Colonic mucosa (tissue), 4 donors: ENCODE data around the gene EIF2S3B. TPM values are rescaled to one million over a fixed set of nuclear protein-coding genes. Genes with fewer than 3 reads are reported as not detected.

Experiments used
- DNase-seq: peaks from one replicate; pipeline ENCODE4 v3.0.0-alpha.2; 2020
- H3K27ac ChIP-seq: fragments of 200-600 bp; one replicate; pipeline ENCODE4 v1.8.0; 2021
- H3K27me3 ChIP-seq: fragments of 200-600 bp; one replicate; pipeline ENCODE4 v1.8.0; 2021
- H3K36me3 ChIP-seq: fragments of 200-600 bp; one replicate; pipeline ENCODE4 v1.8.0; 2021
- H3K4me1 ChIP-seq: fragments of 200-600 bp; one replicate; pipeline ENCODE4 v1.8.0; 2021; ENCODE audit warnings: mild to moderate bottlenecking
- H3K4me3 ChIP-seq: fragments of 200-600 bp; one replicate; pipeline ENCODE4 v1.8.0; 2021
- H3K9ac ChIP-seq, 2 donors: one replicate each; pipeline ENCODE4 v1.7.0; 2013; ENCODE audit warnings: control low read depth in 2 of 2, low read depth in 2 of 2, low read length in 2 of 2
- H3K9me3 ChIP-seq: fragments of 200-600 bp; one replicate; pipeline ENCODE4 v1.8.0; 2021
- intact Hi-C: fragments of 100-400 bp; cut with DNase I; formaldehyde crosslinking; loops from one replicate; pipeline ENCODE4 v1.14.1; 2022
- total RNA-seq, 2 donors: library from RNA; stranded (reverse); fragmentation: NEBNext Ultra II Directional in 1 of 2; extraction: Animal tissue kit (Norgen Biotek cat#: 25700) in 1 of 2; gene quantifications; one replicate each; pipeline ENCODE4 v1.2.1, GENCODE V29; 2021
- TF ChIP-seq, protein P1 (sequence below): fragments of 200-600 bp; IDR thresholded peaks from one replicate; pipeline ENCODE4 v1.8.0; 2022; ENCODE audit warnings: antibody characterized with exemption, mild to moderate bottlenecking
- donor health status: healthy.
- donor health status: DM: no; HTN: no; CAD: no.
- donor health status: DM: no; HTN: no; CAD: no.

The EIF2S3B gene
- total RNA-seq, 2 donors from 2014 or later, result 0.77 to 2.7 TPM

DNA sequence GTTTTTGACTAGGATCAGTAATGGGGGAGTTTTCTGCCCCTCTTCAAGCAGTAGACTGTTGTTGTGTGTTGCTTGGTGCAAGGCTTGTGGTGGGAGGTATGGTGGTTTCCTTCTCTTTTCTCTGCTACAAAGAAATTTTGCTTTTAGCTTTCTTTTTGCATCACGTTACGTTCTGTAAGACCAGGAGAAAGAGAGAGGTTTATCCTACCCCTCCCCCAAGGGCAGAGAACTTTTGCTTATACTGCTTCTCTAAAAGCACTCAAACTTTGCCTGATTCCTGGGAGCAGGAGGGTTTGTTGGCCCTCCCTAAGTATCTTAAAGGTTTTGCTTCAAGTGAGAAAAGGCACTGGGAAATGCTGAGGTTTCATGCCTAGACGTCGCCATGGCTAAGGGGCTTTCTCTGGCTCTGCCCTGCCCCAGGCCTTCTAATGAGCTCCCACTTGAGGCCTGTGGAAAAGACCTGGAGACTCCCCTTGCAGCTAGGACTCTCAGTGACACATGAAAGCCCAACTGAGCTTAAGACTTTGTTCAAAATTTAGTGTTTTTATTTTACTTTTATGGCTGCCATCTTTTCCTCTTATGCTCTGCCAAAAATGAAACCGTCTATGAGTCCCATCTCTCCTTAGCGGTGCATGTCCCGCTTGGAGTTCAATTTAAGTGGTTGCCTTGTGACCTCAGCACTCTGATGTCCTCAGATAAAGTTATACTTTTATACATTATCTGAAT lies 49.2 kb downstream of the EIF2S3B start:
- H3K27me3 ChIP-seq, result no peaks in the 10 kb centered on the region
- intact Hi-C loops, result no loop called here
- H3K4me1 ChIP-seq, result no peaks in the 10 kb centered on the region
- H3K9me3 ChIP-seq, result no peaks in the 10 kb centered on the region
- H3K4me3 ChIP-seq, result no peak overlapping the region
- no peak overlapping the region for H3K9ac ChIP-seq
- TF ChIP-seq, protein P1, sequence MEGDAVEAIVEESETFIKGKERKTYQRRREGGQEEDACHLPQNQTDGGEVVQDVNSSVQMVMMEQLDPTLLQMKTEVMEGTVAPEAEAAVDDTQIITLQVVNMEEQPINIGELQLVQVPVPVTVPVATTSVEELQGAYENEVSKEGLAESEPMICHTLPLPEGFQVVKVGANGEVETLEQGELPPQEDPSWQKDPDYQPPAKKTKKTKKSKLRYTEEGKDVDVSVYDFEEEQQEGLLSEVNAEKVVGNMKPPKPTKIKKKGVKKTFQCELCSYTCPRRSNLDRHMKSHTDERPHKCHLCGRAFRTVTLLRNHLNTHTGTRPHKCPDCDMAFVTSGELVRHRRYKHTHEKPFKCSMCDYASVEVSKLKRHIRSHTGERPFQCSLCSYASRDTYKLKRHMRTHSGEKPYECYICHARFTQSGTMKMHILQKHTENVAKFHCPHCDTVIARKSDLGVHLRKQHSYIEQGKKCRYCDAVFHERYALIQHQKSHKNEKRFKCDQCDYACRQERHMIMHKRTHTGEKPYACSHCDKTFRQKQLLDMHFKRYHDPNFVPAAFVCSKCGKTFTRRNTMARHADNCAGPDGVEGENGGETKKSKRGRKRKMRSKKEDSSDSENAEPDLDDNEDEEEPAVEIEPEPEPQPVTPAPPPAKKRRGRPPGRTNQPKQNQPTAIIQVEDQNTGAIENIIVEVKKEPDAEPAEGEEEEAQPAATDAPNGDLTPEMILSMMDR, result no peak
- no peaks in the 10 kb centered on the region for H3K36me3 ChIP-seq
- H3K27ac ChIP-seq, result no peak overlapping the region
- DNase-seq, result no peak

DNA sequence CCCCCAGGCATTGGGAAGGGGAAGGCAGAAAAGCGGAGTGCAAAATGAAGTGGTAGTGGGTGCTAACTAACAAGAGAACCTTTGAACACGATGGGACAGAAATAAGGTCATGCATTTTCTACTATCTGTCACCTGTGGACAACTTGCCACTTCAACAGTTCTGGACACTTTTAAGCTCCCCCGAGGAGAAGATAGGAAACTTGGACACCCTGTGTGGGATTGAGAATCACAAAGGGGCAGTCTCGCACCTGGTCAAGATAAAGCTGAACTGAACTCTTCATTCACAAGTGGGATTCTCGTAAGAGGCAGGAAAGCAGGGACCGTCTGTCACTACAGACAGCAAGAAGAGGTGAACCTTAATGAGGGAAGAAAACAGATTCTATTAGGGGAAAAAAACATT lies 51.6 kb downstream of the EIF2S3B start:
- no peak overlapping the region for H3K27ac ChIP-seq
- intact Hi-C loops, result no loop called here
- DNase-seq, result no peak
- no peak overlapping the region for H3K9ac ChIP-seq
- H3K9me3 ChIP-seq, result no peaks in the 10 kb centered on the region
- no peaks in the 10 kb centered on the region for H3K36me3 ChIP-seq
- no peak overlapping the region for H3K4me3 ChIP-seq
- no peaks in the 10 kb centered on the region for H3K4me1 ChIP-seq
- TF ChIP-seq, protein P1, result no peak
- H3K27me3 ChIP-seq, result no peaks in the 10 kb centered on the region

DNA sequence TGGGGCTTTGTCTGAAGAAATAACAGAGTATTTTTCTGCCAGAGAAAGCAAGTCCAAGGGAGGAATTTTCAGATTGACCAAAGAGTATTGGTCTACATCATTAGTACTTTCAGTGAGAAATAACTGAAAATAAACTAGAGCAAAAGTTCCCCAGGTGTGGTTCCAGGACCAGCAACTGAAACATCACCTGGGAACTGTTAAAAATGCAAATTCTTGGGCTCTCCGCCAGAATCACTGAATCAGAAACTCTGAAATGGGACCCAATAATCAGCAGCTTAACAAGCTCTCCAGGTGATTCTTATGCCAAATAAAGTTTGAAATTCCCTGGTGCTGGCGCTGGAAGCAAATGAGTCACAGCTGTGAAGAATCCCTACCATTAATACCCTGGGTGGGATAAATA lies 52.1 kb downstream of the EIF2S3B start:
- TF ChIP-seq, protein P1, result no peak
- no peak overlapping the region for H3K9ac ChIP-seq
- intact Hi-C loops, result no loop called here
- H3K9me3 ChIP-seq, result no peaks in the 10 kb centered on the region
- no peak overlapping the region for H3K4me3 ChIP-seq
- H3K4me1 ChIP-seq, result no peaks in the 10 kb centered on the region
- no peak overlapping the region for H3K27ac ChIP-seq
- no peak for DNase-seq
- no peaks in the 10 kb centered on the region for H3K36me3 ChIP-seq
- no peaks in the 10 kb centered on the region for H3K27me3 ChIP-seq

Other genes with a start within 250 kb of the EIF2S3B start
- 1 to 10 TPM; 1.1 to 1.5 TPM for gene KLRD1, start 198.0 kb upstream of the EIF2S3B start, total RNA-seq
- 1 to 10 TPM; 1.1 to 1.6 TPM for gene KLRK1, start 115.8 kb upstream of the EIF2S3B start, total RNA-seq
- gene KLRC4, start 96.1 kb upstream of the EIF2S3B start, total RNA-seq, result under 1 TPM; 0.47 to 0.80 TPM
- not detected for gene KLRC3, start 85.3 kb upstream of the EIF2S3B start, total RNA-seq
- under 1 TPM in 1 of 2 donors, not detected in 1; 0.50 TPM for gene KLRC2, start 69.9 kb upstream of the EIF2S3B start, total RNA-seq
- gene KLRC1, start 52.5 kb upstream of the EIF2S3B start, total RNA-seq, result 1 to 10 TPM; 1.0 to 1.3 TPM
- 10 to 100 TPM; 13.9 to 38.1 TPM for gene MAGOHB, start 107.7 kb downstream of the EIF2S3B start, total RNA-seq
- gene STYK1, start 168.2 kb downstream of the EIF2S3B start, total RNA-seq, result 10 to 100 TPM; 24.5 to 53.3 TPM
- 100 to 1,000 TPM; 162 to 166 TPM for gene YBX3, start 217.4 kb downstream of the EIF2S3B start, total RNA-seq